ENCODE measurements around the gene SIDT2.

DNA sequence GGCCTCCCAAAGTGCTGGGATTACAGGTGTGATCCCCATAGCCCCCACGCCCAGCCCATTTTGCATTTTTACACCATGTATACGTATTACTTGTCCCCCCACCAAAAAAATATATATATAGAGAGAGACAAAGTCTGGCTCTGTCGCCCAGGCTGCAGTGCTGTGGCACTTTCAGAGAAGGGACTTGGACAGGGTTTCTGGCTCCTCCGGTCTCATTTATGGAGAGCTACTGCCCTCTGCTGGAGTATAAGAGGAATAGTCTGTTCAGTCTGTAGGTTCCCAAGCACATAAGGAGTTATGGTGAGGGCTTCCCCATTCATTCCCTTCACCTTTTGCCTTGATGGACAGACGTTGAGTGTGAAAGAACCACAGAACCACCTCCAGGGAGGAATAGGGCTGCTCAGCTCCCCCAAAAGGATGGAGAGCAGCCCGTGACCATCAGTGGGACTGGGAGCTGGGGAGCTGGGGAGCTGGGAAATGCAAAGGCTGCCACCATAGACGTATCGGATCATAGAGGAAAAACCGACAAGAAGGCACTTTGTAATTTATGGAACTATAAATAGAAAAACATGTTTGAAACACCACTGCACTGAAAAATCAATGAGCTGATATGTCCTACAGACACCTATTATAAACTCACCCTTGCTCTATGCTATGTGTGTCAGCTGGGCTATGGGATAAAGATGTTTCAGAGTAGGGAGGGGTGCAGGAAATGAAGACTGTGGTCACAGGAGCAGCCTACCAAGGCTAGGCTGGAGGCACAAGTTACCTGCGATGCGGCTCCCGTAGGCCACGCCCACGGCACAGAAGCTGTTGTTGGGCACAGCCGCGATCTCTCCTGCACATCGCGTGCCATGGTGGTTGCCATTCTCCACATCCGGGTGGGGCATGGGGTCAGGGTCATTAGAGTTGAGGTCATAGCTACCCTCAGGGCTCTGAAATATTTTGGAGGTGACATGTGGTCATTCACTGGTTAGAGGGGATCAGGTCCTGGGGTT lies 48.1 kb downstream of the SIDT2 start:
- TF ChIP-seq, protein P1, sequence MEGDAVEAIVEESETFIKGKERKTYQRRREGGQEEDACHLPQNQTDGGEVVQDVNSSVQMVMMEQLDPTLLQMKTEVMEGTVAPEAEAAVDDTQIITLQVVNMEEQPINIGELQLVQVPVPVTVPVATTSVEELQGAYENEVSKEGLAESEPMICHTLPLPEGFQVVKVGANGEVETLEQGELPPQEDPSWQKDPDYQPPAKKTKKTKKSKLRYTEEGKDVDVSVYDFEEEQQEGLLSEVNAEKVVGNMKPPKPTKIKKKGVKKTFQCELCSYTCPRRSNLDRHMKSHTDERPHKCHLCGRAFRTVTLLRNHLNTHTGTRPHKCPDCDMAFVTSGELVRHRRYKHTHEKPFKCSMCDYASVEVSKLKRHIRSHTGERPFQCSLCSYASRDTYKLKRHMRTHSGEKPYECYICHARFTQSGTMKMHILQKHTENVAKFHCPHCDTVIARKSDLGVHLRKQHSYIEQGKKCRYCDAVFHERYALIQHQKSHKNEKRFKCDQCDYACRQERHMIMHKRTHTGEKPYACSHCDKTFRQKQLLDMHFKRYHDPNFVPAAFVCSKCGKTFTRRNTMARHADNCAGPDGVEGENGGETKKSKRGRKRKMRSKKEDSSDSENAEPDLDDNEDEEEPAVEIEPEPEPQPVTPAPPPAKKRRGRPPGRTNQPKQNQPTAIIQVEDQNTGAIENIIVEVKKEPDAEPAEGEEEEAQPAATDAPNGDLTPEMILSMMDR (IDR thresholded peaks at IDR 0.05 in 2 of 3, conservative IDR thresholded peaks at IDR 0.05 in 1 of 3; ENCODE audit: borderline replicate concordance in 1 of 3, insufficient read depth in 1 of 3, low read depth in 2 of 3, low read length in 2 of 3), result peak; percentile 67 to 91 (median 79)
- TF ChIP-seq POLR2AphosphoS5 (IDR thresholded peaks at IDR 0.05; ENCODE audit: low read depth, low read length) (no peak), RAD21 (IDR thresholded peaks at IDR 0.05; ENCODE audit: low read depth) (peak; percentile 94), REST (IDR thresholded peaks at IDR 0.05; ENCODE audit: low read depth) (no peak), ZFX (IDR thresholded peaks at IDR 0.05) (no peak), EZH2 (IDR thresholded peaks at IDR 0.05) (no peak)
